Natural killer cell (primary cell): ENCODE data around the gene PRKD2. TPM values are rescaled to one million over a fixed set of nuclear protein-coding genes. Genes with fewer than 3 reads are reported as not detected.
"Not testable (repeated sequence)": the region's sequence is repeated elsewhere in the genome, so short reads cannot be mapped to it uniquely, and the experiment has no call there.

Source experiments
- ATAC-seq, 3 donors: fragments of 150-1000 bp in 2 of 3; fragments of 200-7000 bp in 1 of 3; cut with Tn5 transposase; 1 replicate in 1 of 3; 2 replicates in 2 of 3; pipeline ENCODE4 v1.10.0; 2021; ENCODE audit warnings: mild to moderate bottlenecking in 2 of 3, moderate library complexity in 2 of 3
- DNase-seq, 2 donors: peaks; one replicate each; pipeline versions ENCODE4 v3.0.0 to v3.0.0-alpha.2; 2013 to 2021; ENCODE audit warnings: mixed read lengths in 1 of 2
- H3K27ac ChIP-seq: one replicate; pipeline ENCODE4 v1.5.1; 2013; ENCODE audit warnings: mild to moderate bottlenecking, low read length
- H3K27me3 ChIP-seq: one replicate; pipeline ENCODE4 v1.6.1; 2013; ENCODE audit warnings: low read length; ENCODE audit not compliant: control insufficient read depth, insufficient read depth
- H3K36me3 ChIP-seq: one replicate; pipeline ENCODE4 v1.6.1; 2013; ENCODE audit warnings: low read length; ENCODE audit not compliant: control insufficient read depth, insufficient read depth
- H3K4me1 ChIP-seq: one replicate; pipeline ENCODE4 v1.6.1; 2013; ENCODE audit warnings: low read length; ENCODE audit not compliant: control insufficient read depth, insufficient read depth
- H3K4me3 ChIP-seq: one replicate; pipeline ENCODE4 v1.5.1; 2013; ENCODE audit warnings: low read length
- H3K9me3 ChIP-seq: one replicate; pipeline ENCODE4 v1.6.1; 2013; ENCODE audit warnings: low read length; ENCODE audit not compliant: control insufficient read depth, insufficient read depth
- H3K27ac Mint-ChIP-seq, 2 donors: one replicate each; pipeline ENCODE4 v1.8.0; 2022; ENCODE audit warnings: mild to moderate bottlenecking in 2 of 2, mixed read lengths in 2 of 2, moderate library complexity in 1 of 2
- H3K27me3 Mint-ChIP-seq, 2 donors: one replicate each; pipeline ENCODE4 v1.8.0; 2022; ENCODE audit warnings: low read depth in 2 of 2, mixed read lengths in 2 of 2
- H3K36me3 Mint-ChIP-seq: one replicate; pipeline ENCODE4 v1.8.0; 2022; ENCODE audit warnings: mixed read lengths
- H3K4me1 Mint-ChIP-seq, 2 donors: one replicate each; pipeline ENCODE4 v1.8.0; 2022; ENCODE audit warnings: mixed read lengths in 2 of 2
- H3K4me3 Mint-ChIP-seq: one replicate; pipeline ENCODE4 v1.8.0; 2022; ENCODE audit warnings: mild to moderate bottlenecking, moderate library complexity, mixed read lengths
- H3K9me3 Mint-ChIP-seq, 2 donors: one replicate each; pipeline ENCODE4 v1.8.0; 2022; ENCODE audit warnings: mixed read lengths in 2 of 2
- WGBS: methylation state at CpG from one replicate; pipeline ENCODE4 v1.1.7; 2013; ENCODE audit warnings: missing lambda C conversion rate; ENCODE audit not compliant: insufficient coverage; 5-methylcytosine and 5-hydroxymethylcytosine counted together
- intact Hi-C: fragments of 100-400 bp; cut with micrococcal nuclease; formaldehyde crosslinking; loops from one replicate; pipeline ENCODE4 v1.14.2; 2022
- total RNA-seq, 4 donors: library from RNA; stranded (reverse); fragments of 120-200 nt in 1 of 4; gene quantifications; one replicate each; pipeline versions ENCODE4 v1.2.3 to v1.2.4, GENCODE V29; 2013 to 2022
- TF ChIP-seq, protein P1 (sequence below): fragments of 200-600 bp; IDR thresholded peaks from one replicate; pipeline ENCODE4 v1.8.0; 2022; ENCODE audit warnings: antibody characterized with exemption

Gene PRKD2
- total RNA-seq, 3 donors from 2014 or later (not counting 1 experiment from before 2014, with no cell fraction given): 179 to 216 (median 203) TPM

DNA sequence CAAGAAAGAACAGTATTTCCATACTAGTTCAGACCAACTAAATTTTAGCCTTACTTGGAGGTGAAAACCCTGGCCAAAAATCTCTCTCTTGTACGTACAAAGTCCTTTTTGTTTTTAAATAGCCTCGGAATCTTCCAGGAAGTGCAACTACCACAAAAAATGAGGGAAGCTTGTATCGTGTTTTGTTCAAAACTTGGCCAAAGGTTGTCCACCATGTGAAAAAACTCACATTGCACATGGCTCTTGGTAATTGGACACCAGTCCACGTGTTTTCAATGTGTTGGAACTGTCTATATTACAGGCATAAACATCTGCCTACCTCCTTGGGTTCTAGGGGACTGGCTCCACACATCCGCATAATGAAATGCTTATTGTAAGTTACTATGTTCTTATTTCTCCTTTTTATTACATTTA lies 44.5 kb upstream of the PRKD2 start:
- Mint-ChIP-seq H3K36me3 (no peaks in the 10 kb centered on the region), H3K9me3 (no peaks in the 10 kb centered on the region), H3K4me1 (peaks cover under 1 to 10% of the 10 kb centered on the region in 2 donors), H3K4me3 (no peak overlapping the region), H3K27me3 (no peaks in the 10 kb centered on the region), H3K27ac (no peak overlapping the region)
- intact Hi-C loops: no loop called here
- ATAC-seq (no peak), DNase-seq (no peak)
- Histone ChIP-seq H3K9me3 (no peaks in the 10 kb centered on the region), H3K36me3 (no peaks in the 10 kb centered on the region), H3K4me3 (no peak overlapping the region), H3K27me3 (no peaks in the 10 kb centered on the region), H3K27ac (no peak overlapping the region), H3K4me1 (peaks cover 15% of the 10 kb centered on the region)
- WGBS: 96% methylated on average over 5 of the region's 5 CpGs
- TF ChIP-seq, protein P1, sequence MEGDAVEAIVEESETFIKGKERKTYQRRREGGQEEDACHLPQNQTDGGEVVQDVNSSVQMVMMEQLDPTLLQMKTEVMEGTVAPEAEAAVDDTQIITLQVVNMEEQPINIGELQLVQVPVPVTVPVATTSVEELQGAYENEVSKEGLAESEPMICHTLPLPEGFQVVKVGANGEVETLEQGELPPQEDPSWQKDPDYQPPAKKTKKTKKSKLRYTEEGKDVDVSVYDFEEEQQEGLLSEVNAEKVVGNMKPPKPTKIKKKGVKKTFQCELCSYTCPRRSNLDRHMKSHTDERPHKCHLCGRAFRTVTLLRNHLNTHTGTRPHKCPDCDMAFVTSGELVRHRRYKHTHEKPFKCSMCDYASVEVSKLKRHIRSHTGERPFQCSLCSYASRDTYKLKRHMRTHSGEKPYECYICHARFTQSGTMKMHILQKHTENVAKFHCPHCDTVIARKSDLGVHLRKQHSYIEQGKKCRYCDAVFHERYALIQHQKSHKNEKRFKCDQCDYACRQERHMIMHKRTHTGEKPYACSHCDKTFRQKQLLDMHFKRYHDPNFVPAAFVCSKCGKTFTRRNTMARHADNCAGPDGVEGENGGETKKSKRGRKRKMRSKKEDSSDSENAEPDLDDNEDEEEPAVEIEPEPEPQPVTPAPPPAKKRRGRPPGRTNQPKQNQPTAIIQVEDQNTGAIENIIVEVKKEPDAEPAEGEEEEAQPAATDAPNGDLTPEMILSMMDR: no peak

DNA sequence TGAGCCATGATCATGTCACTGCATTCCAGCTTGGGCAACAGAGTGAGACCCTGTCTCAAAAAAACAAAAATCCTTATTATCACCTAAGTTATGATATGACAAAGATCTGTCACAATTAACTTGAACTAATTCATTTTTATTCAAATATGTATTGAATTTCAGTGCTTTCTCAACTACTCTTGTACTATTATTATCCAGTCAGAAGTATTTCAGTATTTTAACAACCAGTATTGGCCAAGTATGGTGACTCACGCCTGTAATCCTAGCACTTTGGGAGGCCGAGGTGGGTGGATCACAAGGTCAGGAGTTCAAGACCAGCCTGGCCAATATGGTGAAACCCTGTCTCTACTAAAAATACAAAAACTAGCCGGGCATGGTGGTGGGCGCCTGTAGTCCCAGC lies 44.0 kb upstream of the PRKD2 start:
- H3K27me3 ChIP-seq, H3K27ac ChIP-seq, ATAC-seq, H3K27ac Mint-ChIP-seq, H3K9me3 Mint-ChIP-seq, H3K4me3 Mint-ChIP-seq, H3K36me3 Mint-ChIP-seq, H3K4me3 ChIP-seq, H3K9me3 ChIP-seq, DNase-seq, H3K27me3 Mint-ChIP-seq, H3K36me3 ChIP-seq, intact Hi-C loops: not testable (repeated sequence)
- WGBS: 76% methylated on average over 3 of the region's 4 CpGs
- H3K4me1 Mint-ChIP-seq: peaks cover 0 to 12% of the 10 kb centered on the region in 2 donors
- peaks cover 15% of the 10 kb centered on the region for H3K4me1 ChIP-seq

DNA sequence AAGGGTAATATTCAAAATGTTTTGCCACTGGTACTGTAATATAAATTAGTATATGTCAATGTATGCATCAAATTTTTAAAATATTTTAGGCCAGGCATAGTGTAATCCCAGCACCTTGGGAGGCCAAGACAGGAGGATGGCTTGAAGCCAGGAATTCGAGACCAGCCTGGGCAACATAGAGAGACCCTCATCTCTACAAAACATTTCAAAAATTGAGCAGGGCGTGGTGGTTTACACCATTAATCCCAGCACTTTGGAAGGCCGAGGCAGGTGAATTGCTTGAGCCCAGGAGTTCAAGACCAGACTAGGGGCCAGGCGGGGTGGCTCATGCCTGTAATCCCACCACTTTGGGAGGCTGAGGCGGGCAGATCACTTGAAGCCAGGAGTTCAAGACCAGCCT lies 43.4 kb upstream of the PRKD2 start:
- Histone ChIP-seq H3K27ac (no peak overlapping the region), H3K9me3 (no peaks in the 10 kb centered on the region), H3K36me3 (no peaks in the 10 kb centered on the region), H3K4me1 (peaks cover 15% of the 10 kb centered on the region), H3K4me3 (no peak overlapping the region), H3K27me3 (no peaks in the 10 kb centered on the region)
- Mint-ChIP-seq H3K4me1 (peaks cover 0 to 12% of the 10 kb centered on the region in 2 donors), H3K36me3 (no peaks in the 10 kb centered on the region), H3K27ac (no peak overlapping the region), H3K27me3 (no peaks in the 10 kb centered on the region), H3K4me3 (no peak overlapping the region), H3K9me3 (no peaks in the 10 kb centered on the region)
- no peak for DNase-seq
- TF ChIP-seq, protein P1: no peak
- intact Hi-C loops: no loop called here
- WGBS: 90% methylated on average over 5 of the region's 5 CpGs
- no peak for ATAC-seq

DNA sequence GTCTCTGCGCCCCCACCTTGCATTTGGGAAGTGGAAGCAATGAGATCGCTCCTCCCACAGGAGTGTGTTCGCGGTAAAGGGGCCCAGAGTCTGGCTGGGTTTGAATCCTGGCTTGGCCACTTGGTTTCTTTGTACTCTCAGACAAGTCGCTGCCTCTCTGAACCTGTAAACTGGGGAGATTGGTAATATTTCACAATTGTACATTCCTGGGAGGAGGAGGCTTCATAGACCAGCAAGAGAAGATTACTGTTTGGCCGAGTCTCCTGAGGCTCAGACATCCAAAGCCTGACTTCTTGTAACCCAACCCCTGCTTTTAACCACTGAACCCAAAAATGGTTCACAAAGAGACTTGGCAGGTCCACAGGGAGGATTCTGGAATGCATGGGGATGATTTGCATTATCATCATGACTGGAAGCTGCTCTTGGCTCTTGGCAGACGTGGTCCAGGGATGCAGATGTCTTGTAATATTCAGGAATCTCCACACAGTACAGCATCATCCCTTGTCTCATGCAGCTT lies 43.0 kb upstream of the PRKD2 start:
- Histone ChIP-seq H3K27me3 (no peaks in the 10 kb centered on the region), H3K36me3 (no peaks in the 10 kb centered on the region), H3K27ac (no peak overlapping the region), H3K9me3 (no peaks in the 10 kb centered on the region), H3K4me1 (peaks cover 15% of the 10 kb centered on the region), H3K4me3 (no peak overlapping the region)
- H3K27ac Mint-ChIP-seq: no peak overlapping the region
- H3K9me3 Mint-ChIP-seq: no peaks in the 10 kb centered on the region
- TF ChIP-seq, protein P1: no peak
- no peaks in the 10 kb centered on the region for H3K27me3 Mint-ChIP-seq
- intact Hi-C loops: no loop called here
- H3K4me3 Mint-ChIP-seq: no peak overlapping the region
- H3K36me3 Mint-ChIP-seq: no peaks in the 10 kb centered on the region
- WGBS: 96% methylated on average over 7 of the region's 7 CpGs
- ATAC-seq: no peak
- DNase-seq: no peak
- peaks cover 0 to 12% of the 10 kb centered on the region in 2 donors for H3K4me1 Mint-ChIP-seq
